Cardiac muscle cell (in vitro differentiated cells and primary cell): ENCODE data around the gene TFRC. TPM values are rescaled to one million over a fixed set of nuclear protein-coding genes. Genes with fewer than 3 reads are reported as not detected.
"Not testable (repeated sequence)": the region's sequence is repeated elsewhere in the genome, so short reads cannot be mapped to it uniquely, and the experiment has no call there.

Source experiments
- DNase-seq, 2 donors: peaks; one replicate each; pipeline versions ENCODE4 v3.0.0 to v3.0.0-alpha.2; 2010 to 2017; ENCODE audit warnings: low read depth in 1 of 2, low spot score in 1 of 2
- H3K27ac ChIP-seq: fragments of 200-600 bp; sonication (generic); 2 replicates; pipeline ENCODE4 v1.5.1; 2016
- H3K27me3 ChIP-seq: fragments of 200-600 bp; sonication (generic); 2 replicates; pipeline ENCODE4 v1.6.0; 2016; ENCODE audit warnings: control low read depth
- H3K36me3 ChIP-seq: fragments of 200-600 bp; sonication (generic); 2 replicates; pipeline ENCODE4 v1.5.1; 2016; ENCODE audit warnings: control low read depth
- H3K4me1 ChIP-seq: fragments of 200-600 bp; sonication (generic); 2 replicates; pipeline ENCODE4 v1.8.1; 2017; ENCODE audit warnings: low read depth, mild to moderate bottlenecking, mixed run types
- H3K4me3 ChIP-seq: fragments of 200-600 bp; sonication (generic); 2 replicates; pipeline ENCODE4 v1.5.1; 2016; ENCODE audit warnings: mild to moderate bottlenecking
- H3K9me3 ChIP-seq: fragments of 200-600 bp; sonication (generic); 2 replicates; pipeline ENCODE4 v1.5.1; 2017; ENCODE audit warnings: low read depth, mild to moderate bottlenecking, control low read depth
- polyA plus RNA-seq: library from polyadenylated mRNA; unstranded; fragments of >200 nt; fragmentation: Nextera tagmentation; extraction: Ambion mirVana; gene quantifications from 2 replicates; pipeline ENCODE4 v1.2.1, GENCODE V29; 2016
- total RNA-seq: library from RNA; depleted of rRNA; stranded (reverse); fragments of >200 nt; gene quantifications from 2 replicates; pipeline ENCODE4 v1.2.3, GENCODE V29; 2016
- TF ChIP-seq, protein P1 (sequence below): IDR thresholded peaks from 2 replicates; pipeline ENCODE4 v1.5.1; 2012; ENCODE audit warnings: low read depth, mild to moderate bottlenecking, low read length

Gene TFRC
- total and polyA plus RNA-seq, 2 experiments from 2014 or later, result 19.6 to 81.1 TPM

DNA sequence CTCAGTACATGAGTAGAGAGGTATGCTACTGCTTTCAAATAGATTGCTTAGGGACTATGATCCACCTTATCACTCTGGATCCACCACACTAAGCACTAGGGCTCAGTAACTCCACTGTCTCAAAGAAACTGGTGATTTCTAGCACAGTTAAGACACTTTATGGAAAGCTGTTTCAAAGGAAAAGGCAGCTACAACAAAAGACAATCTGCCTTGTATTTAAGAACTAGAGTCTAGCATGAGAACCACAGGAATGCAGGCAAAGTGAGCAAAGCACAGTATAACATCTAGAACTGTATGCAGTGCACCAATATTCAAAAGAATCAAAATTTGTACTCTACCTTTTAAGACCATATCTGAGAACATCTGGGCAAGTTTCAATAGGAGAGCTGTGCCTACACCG is 17.9 kb downstream of the TFRC start:
- H3K9me3 ChIP-seq, result no peaks in the 10 kb centered on the region
- H3K4me1 ChIP-seq, result no peaks in the 10 kb centered on the region
- H3K4me3 ChIP-seq, result no peak overlapping the region
- peaks cover 82% of the 10 kb centered on the region for H3K36me3 ChIP-seq
- H3K27ac ChIP-seq, result no peak overlapping the region
- no peak for DNase-seq
- H3K27me3 ChIP-seq, result no peaks in the 10 kb centered on the region
- TF ChIP-seq, protein P1, sequence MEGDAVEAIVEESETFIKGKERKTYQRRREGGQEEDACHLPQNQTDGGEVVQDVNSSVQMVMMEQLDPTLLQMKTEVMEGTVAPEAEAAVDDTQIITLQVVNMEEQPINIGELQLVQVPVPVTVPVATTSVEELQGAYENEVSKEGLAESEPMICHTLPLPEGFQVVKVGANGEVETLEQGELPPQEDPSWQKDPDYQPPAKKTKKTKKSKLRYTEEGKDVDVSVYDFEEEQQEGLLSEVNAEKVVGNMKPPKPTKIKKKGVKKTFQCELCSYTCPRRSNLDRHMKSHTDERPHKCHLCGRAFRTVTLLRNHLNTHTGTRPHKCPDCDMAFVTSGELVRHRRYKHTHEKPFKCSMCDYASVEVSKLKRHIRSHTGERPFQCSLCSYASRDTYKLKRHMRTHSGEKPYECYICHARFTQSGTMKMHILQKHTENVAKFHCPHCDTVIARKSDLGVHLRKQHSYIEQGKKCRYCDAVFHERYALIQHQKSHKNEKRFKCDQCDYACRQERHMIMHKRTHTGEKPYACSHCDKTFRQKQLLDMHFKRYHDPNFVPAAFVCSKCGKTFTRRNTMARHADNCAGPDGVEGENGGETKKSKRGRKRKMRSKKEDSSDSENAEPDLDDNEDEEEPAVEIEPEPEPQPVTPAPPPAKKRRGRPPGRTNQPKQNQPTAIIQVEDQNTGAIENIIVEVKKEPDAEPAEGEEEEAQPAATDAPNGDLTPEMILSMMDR, result no peak

DNA sequence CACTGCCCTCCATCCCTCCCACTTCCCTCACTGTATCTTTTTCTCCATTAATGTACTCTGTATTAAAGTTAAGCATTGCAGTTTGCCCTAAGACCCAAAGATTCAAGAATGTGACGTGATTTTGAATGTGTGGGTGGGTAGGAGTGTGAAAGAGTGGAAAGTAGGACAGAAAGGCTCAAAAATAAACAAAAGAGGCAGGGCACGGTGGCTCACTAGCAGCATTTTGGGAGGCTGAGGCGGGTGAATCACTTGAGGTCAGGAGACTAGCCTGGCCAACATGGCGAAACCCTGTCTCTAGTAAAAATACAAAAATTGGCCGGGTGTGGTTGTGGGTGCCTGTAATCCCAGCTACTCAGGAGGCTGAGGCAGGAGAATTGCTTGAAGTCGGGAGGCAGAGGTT is 18.4 kb downstream of the TFRC start:
- H3K4me3 ChIP-seq, result no peak overlapping the region
- no peak for DNase-seq
- peaks cover 83% of the 10 kb centered on the region for H3K36me3 ChIP-seq
- H3K27me3 ChIP-seq, result no peaks in the 10 kb centered on the region
- H3K9me3 ChIP-seq, result no peaks in the 10 kb centered on the region
- no peaks in the 10 kb centered on the region for H3K4me1 ChIP-seq
- no peak overlapping the region for H3K27ac ChIP-seq
- TF ChIP-seq, protein P1, result no peak

DNA sequence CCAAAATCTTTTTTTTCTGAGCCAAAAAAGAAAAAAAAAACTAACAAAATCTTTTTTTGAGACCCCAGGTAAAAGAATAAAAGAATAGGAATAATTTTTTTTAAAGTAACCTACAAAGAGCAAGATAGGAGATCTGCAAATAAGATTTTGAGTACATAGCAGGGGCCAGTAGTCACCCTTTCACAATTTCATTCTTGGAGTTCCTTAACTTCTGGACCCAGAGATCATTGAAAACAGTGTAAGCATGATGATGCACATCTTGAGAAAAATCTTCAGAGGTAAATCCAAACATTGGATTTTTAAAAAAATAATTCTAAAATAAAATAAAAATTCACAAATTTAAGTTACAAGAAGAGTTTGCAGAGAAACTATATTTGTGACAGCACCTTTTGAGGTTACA is 18.8 kb downstream of the TFRC start:
- TF ChIP-seq, protein P1, result no peak
- Histone ChIP-seq H3K4me1 (no peaks in the 10 kb centered on the region), H3K4me3 (no peak overlapping the region), H3K27ac (no peak overlapping the region), H3K9me3 (no peaks in the 10 kb centered on the region), H3K27me3 (no peaks in the 10 kb centered on the region), H3K36me3 (peaks cover 86% of the 10 kb centered on the region)
- no peak for DNase-seq

DNA sequence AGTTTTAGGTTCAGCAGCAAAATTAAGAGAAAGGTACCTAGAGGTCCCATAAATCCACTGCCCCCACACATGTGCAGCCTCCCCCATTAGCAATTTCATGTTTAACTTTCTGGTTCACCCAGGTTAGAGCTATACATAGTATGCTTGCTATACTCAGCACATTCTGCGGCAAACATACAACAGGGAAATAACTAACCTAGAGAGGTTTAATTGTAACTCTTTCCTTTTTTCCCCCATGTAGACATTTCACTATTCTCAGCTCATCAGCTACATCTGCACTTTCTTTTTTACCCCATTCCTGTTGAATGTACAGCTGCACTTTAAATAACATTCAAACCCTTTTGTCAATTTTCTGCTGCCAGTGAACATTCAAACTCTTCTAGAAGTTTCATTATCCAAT is 21.1 kb downstream of the TFRC start:
- Histone ChIP-seq H3K27me3 (no peaks in the 10 kb centered on the region), H3K4me1 (no peaks in the 10 kb centered on the region), H3K36me3 (peaks cover 84% of the 10 kb centered on the region), H3K4me3 (no peak overlapping the region), H3K27ac (no peak overlapping the region), H3K9me3 (no peaks in the 10 kb centered on the region)
- TF ChIP-seq, protein P1, result no peak
- no peak for DNase-seq

DNA sequence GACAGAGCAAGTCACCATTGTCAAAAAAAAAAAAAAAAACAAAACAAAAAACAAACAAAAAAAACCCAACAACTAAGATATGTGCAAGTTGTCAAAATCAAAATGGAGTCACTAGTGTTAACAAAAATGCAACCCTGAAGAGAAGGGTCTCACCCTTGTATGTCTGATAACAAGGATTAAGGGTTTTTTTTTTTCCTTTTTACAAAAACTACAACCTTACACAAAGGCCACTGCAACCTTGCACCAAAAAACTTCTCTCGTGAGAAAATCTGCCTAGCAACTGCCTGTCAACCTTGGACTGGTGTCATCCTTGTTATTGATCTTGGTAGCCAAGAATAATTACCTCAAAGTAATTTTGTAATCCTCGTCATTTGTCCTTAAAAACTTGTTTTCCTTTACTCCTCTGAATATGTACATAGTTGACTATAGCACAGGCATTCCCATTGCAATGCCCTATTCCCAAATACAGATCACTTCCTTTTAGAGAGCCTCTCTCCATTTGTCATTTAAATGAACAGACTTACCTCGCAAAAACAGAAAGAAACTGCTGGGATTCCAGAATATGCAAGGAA is 24.0 kb downstream of the TFRC start:
- Histone ChIP-seq H3K4me3 (no peak overlapping the region), H3K9me3 (no peaks in the 10 kb centered on the region), H3K4me1 (no peaks in the 10 kb centered on the region), H3K27me3 (no peaks in the 10 kb centered on the region), H3K36me3 (peaks cover 86% of the 10 kb centered on the region), H3K27ac (no peak overlapping the region)
- TF ChIP-seq, protein P1, result no peak
- no peak for DNase-seq

DNA sequence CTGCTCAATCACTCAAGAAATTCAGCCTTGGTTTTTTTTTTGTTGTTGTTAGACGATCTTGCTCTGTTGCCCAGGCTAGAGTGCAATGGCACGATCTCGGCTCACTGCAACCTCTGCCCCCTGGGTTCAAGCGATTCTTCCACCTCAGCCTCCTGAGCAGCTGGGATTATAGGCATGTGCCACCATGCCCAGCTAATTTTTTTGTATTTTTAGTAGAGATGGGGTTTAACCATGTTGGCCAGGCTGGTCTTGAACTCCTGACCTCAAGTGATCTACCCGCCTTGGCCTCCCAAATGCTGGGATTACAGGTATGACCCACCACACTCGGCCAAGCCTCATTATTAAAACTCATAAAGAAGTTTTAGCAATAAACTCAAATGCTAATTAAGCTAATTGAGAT is 25.5 kb downstream of the TFRC start:
- DNase-seq, H3K27ac ChIP-seq, H3K9me3 ChIP-seq, H3K27me3 ChIP-seq, H3K4me1 ChIP-seq, H3K4me3 ChIP-seq: not testable (repeated sequence)
- peaks cover 86% of the 10 kb centered on the region for H3K36me3 ChIP-seq
